Mesenchymal stem cell (in vitro differentiated cells and primary cell): ENCODE measurements around the gene CAMK1D.
A peak's percentile ranks its signal among the peaks of the same experiment; 100 is the strongest.

ENCODE experiments used
- DNase-seq: peaks from one replicate; pipeline ENCODE4 v3.0.0-alpha.2; 2013
- H2AFZ ChIP-seq: one replicate; pipeline ENCODE4 v1.6.1; 2013; ENCODE audit warnings: low read depth, mild to moderate bottlenecking, control low read depth, inconsistent platforms, low read length, moderate library complexity
- H2AK5ac ChIP-seq: 2 replicates; pipeline ENCODE4 v1.6.1; 2013; ENCODE audit warnings: low read length, moderate library complexity, mild to moderate bottlenecking, inconsistent platforms; ENCODE audit not compliant: severe bottlenecking
- H2BK120ac ChIP-seq: one replicate; pipeline ENCODE4 v1.6.1; 2013; ENCODE audit warnings: low read depth, mild to moderate bottlenecking, inconsistent platforms, low read length, moderate library complexity
- H2BK12ac ChIP-seq, 2 experiments: one replicate each; pipeline ENCODE4 v1.6.1; 2013; ENCODE audit warnings: inconsistent platforms in 2 of 2, low read length in 2 of 2, mild to moderate bottlenecking in 2 of 2, moderate library complexity in 2 of 2, control low read depth in 1 of 2
- H2BK15ac ChIP-seq: one replicate; pipeline ENCODE4 v1.6.1; 2013; ENCODE audit warnings: mild to moderate bottlenecking, low read depth, inconsistent platforms; ENCODE audit not compliant: poor library complexity, severe bottlenecking
- H2BK5ac ChIP-seq: 2 replicates; pipeline ENCODE4 v1.6.1; 2013; ENCODE audit warnings: low read depth, mild to moderate bottlenecking, low read length, control low read depth, inconsistent platforms; ENCODE audit not compliant: poor library complexity, severe bottlenecking
- H3K14ac ChIP-seq, 2 experiments: one replicate each; pipeline ENCODE4 v1.6.1; 2013; ENCODE audit warnings: inconsistent platforms in 2 of 2, low read length in 2 of 2, control low read depth in 1 of 2, mild to moderate bottlenecking in 1 of 2, moderate library complexity in 1 of 2
- H3K18ac ChIP-seq, 2 experiments: one replicate each; pipeline ENCODE4 v1.6.1; 2013; ENCODE audit warnings: inconsistent platforms in 2 of 2, low read length in 2 of 2, control low read depth in 1 of 2, low read depth in 1 of 2, mild to moderate bottlenecking in 1 of 2
- H3K23ac ChIP-seq, 2 experiments: one replicate each; pipeline ENCODE4 v1.6.1; 2013; ENCODE audit warnings: inconsistent platforms in 2 of 2, low read length in 2 of 2, mild to moderate bottlenecking in 2 of 2, moderate library complexity in 2 of 2, control low read depth in 1 of 2
- H3K27ac ChIP-seq: 2 replicates; pipeline ENCODE4 v1.5.1; 2013; ENCODE audit warnings: mild to moderate bottlenecking, moderate library complexity, low read length, control low read depth, inconsistent platforms; ENCODE audit not compliant: poor library complexity, severe bottlenecking
- H3K27me3 ChIP-seq, 2 experiments: 2 replicates each; pipeline versions ENCODE4 v1.6.1 to v1.7.0; 2013; ENCODE audit warnings: low read length in 2 of 2, mild to moderate bottlenecking in 2 of 2, moderate library complexity in 2 of 2, control low read depth in 1 of 2, inconsistent platforms in 1 of 2; ENCODE audit not compliant: control insufficient read depth in 1 of 2, insufficient read depth in 1 of 2
- H3K36me3 ChIP-seq, 2 experiments: 2 replicates each; pipeline versions ENCODE4 v1.6.1 to v1.7.0; 2013; ENCODE audit warnings: low read length in 2 of 2, control low read depth in 1 of 2, inconsistent platforms in 1 of 2, low read depth in 1 of 2, mild to moderate bottlenecking in 1 of 2; ENCODE audit not compliant: insufficient read depth in 2 of 2, control insufficient read depth in 1 of 2
- H3K4ac ChIP-seq, 2 experiments: one replicate each; pipeline ENCODE4 v1.6.1; 2013; ENCODE audit warnings: inconsistent platforms in 2 of 2, low read length in 2 of 2, mild to moderate bottlenecking in 2 of 2, moderate library complexity in 2 of 2, control low read depth in 1 of 2, low read depth in 1 of 2
- H3K4me1 ChIP-seq: 2 replicates; pipeline ENCODE4 v1.6.1; 2013; ENCODE audit warnings: low read depth, low read length, control low read depth; ENCODE audit not compliant: control insufficient read depth, insufficient read depth
- H3K4me2 ChIP-seq: 2 replicates; pipeline ENCODE4 v1.6.1; 2013; ENCODE audit warnings: low read length, mild to moderate bottlenecking, inconsistent platforms; ENCODE audit not compliant: poor library complexity, severe bottlenecking
- H3K4me3 ChIP-seq, 2 experiments: 2 replicates each; pipeline versions ENCODE4 v1.5.1 to v1.7.0; 2013; ENCODE audit warnings: low read length in 2 of 2, mild to moderate bottlenecking in 2 of 2, control low read depth in 1 of 2, low read depth in 1 of 2; ENCODE audit not compliant: insufficient read depth in 1 of 2
- H3K79me1 ChIP-seq: replicated peaks from 2 replicates; pipeline ENCODE4 v1.6.1; 2013; ENCODE audit warnings: mild to moderate bottlenecking, control low read depth, low read length, inconsistent platforms; ENCODE audit not compliant: poor library complexity, severe bottlenecking
- H3K9ac ChIP-seq: 2 replicates; pipeline ENCODE4 v1.7.0; 2013; ENCODE audit warnings: mild to moderate bottlenecking, low read length, moderate library complexity
- H3K9me3 ChIP-seq: 2 replicates; pipeline ENCODE4 v1.7.0; 2013; ENCODE audit warnings: mild to moderate bottlenecking, low read length; ENCODE audit not compliant: control insufficient read depth
- H4K8ac ChIP-seq: one replicate; pipeline ENCODE4 v1.6.1; 2013; ENCODE audit warnings: inconsistent platforms, mild to moderate bottlenecking, low read length, moderate library complexity
- H4K91ac ChIP-seq: one replicate; pipeline ENCODE4 v1.6.1; 2013; ENCODE audit warnings: mild to moderate bottlenecking, low read length, inconsistent platforms
- WGBS: methylation state at CpG from one replicate; pipeline ENCODE4 v1.1.7; 2013; ENCODE audit warnings: mixed read lengths; 5-methylcytosine and 5-hydroxymethylcytosine counted together

Gene CAMK1D

GRCh38 chr10:12409613-12410012, 60.3 kb downstream of the CAMK1D start:
- WGBS, result 95% methylated on average over 5 of the region's 5 CpGs
- H3K27ac ChIP-seq, result no peak overlapping the region
- H3K4me1 ChIP-seq, result peaks cover 2% of the 10 kb centered on the region
- H2BK12ac ChIP-seq, result no peak overlapping the region
- no peak overlapping the region for H2BK15ac ChIP-seq
- peaks cover 44% of the 10 kb centered on the region for H3K79me1 ChIP-seq
- no peak overlapping the region for H2AK5ac ChIP-seq
- H2BK120ac ChIP-seq, result no peak overlapping the region
- H3K23ac ChIP-seq, result no peak overlapping the region
- H3K4me2 ChIP-seq, result no peak overlapping the region
- DNase-seq, result no peak
- H3K4me3 ChIP-seq, result no peak overlapping the region
- no peak overlapping the region for H4K8ac ChIP-seq
- H3K9ac ChIP-seq, result no peak overlapping the region
- no peak overlapping the region for H2AFZ ChIP-seq
- H3K14ac ChIP-seq, result no peak overlapping the region
- no peak overlapping the region for H4K91ac ChIP-seq
- no peak overlapping the region for H3K4ac ChIP-seq
- H3K18ac ChIP-seq, result no peak overlapping the region
- H3K27me3 ChIP-seq, result no peaks in the 10 kb centered on the region
- peaks cover 0 to 15% of the 10 kb centered on the region in 2 experiments for H3K36me3 ChIP-seq
- H3K9me3 ChIP-seq, result no peaks in the 10 kb centered on the region
- H2BK5ac ChIP-seq, result no peak overlapping the region

- Histone ChIP-seq H3K23ac (no peak overlapping the region), H3K4me2 (no peak overlapping the region), H3K79me1 (peaks cover 42% of the 10 kb centered on the region), H4K91ac (no peak overlapping the region), H3K4me1 (peaks cover 6% of the 10 kb centered on the region), H2BK12ac (no peak overlapping the region), H3K4ac (no peak overlapping the region), H3K18ac (no peak overlapping the region), H2BK120ac (no peak overlapping the region), H3K27ac (no peak overlapping the region), H3K9me3 (no peaks in the 10 kb centered on the region), H2BK15ac (no peak overlapping the region), H3K9ac (no peak overlapping the region), H3K36me3 (peaks cover 0 to 10% of the 10 kb centered on the region in 2 experiments), H3K14ac (no peak overlapping the region), H4K8ac (no peak overlapping the region), H2AK5ac (no peak overlapping the region), H3K27me3 (no peaks in the 10 kb centered on the region), H2BK5ac (no peak overlapping the region), H2AFZ (no peak overlapping the region), H3K4me3 (no peak overlapping the region)
- WGBS, result 90% methylated on average over 8 of the region's 9 CpGs
- no peak for DNase-seq
These were observed 63.5 kb downstream of the CAMK1D start for GRCh38 chr10:12412666-12413368.

GRCh38 chr10:12413369-12413711, 64.0 kb downstream of the CAMK1D start:
- no peak overlapping the region for H2BK15ac ChIP-seq
- peaks cover 42% of the 10 kb centered on the region for H3K79me1 ChIP-seq
- no peak overlapping the region for H4K8ac ChIP-seq
- WGBS, result 91% methylated on average over 1 of the region's 1 CpG
- H2BK120ac ChIP-seq, result no peak overlapping the region
- no peak overlapping the region for H3K9ac ChIP-seq
- H3K4me3 ChIP-seq, result no peak overlapping the region
- peaks cover 0 to 10% of the 10 kb centered on the region in 2 experiments for H3K36me3 ChIP-seq
- H3K14ac ChIP-seq, result no peak overlapping the region
- H2AK5ac ChIP-seq, result no peak overlapping the region
- H2BK5ac ChIP-seq, result no peak overlapping the region
- H2AFZ ChIP-seq, result no peak overlapping the region
- no peak overlapping the region for H4K91ac ChIP-seq
- H3K23ac ChIP-seq, result no peak overlapping the region
- H3K4me1 ChIP-seq, result peaks cover 10% of the 10 kb centered on the region
- H3K18ac ChIP-seq, result no peak overlapping the region
- no peaks in the 10 kb centered on the region for H3K9me3 ChIP-seq
- H3K4me2 ChIP-seq, result no peak overlapping the region
- no peak overlapping the region for H2BK12ac ChIP-seq
- no peak overlapping the region for H3K4ac ChIP-seq
- H3K27me3 ChIP-seq, result no peaks in the 10 kb centered on the region
- DNase-seq, result no peak
- no peak overlapping the region for H3K27ac ChIP-seq

- Histone ChIP-seq H2AFZ (no peak overlapping the region), H3K9ac (peak overlapping the region; percentile 77), H3K23ac (no peak overlapping the region), H3K36me3 (peaks cover 0 to 5% of the 10 kb centered on the region in 2 experiments), H2BK120ac (no peak overlapping the region), H2BK15ac (no peak overlapping the region), H2BK5ac (no peak overlapping the region), H3K27me3 (no peaks in the 10 kb centered on the region), H3K14ac (no peak overlapping the region), H3K9me3 (no peaks in the 10 kb centered on the region), H3K4ac (no peak overlapping the region), H3K79me1 (peaks cover 33% of the 10 kb centered on the region), H3K4me1 (peaks cover 14% of the 10 kb centered on the region), H4K8ac (no peak overlapping the region), H4K91ac (no peak overlapping the region), H3K18ac (no peak overlapping the region), H3K27ac (no peak overlapping the region), H2AK5ac (no peak overlapping the region), H2BK12ac (no peak overlapping the region), H3K4me3 (peak overlapping the region in 1 of 2 experiments; percentile 31), H3K4me2 (no peak overlapping the region)
- 82% methylated on average over 9 of the region's 9 CpGs for WGBS
- no peak for DNase-seq
These were observed 65.1 kb downstream of the CAMK1D start for GRCh38 chr10:12414278-12414989.
